HCT116 (cell line): ENCODE measurements around the gene STK11. TPM values are rescaled to one million over a fixed set of nuclear protein-coding genes. Genes with fewer than 3 reads are reported as not detected.

ENCODE experiments used
- ATAC-seq: fragments of 200-7000 bp; cut with Tn5 transposase; 2 replicates; pipeline ENCODE4 v1.9.1; 2020; ENCODE audit warnings: mild to moderate bottlenecking, moderate library complexity
- BruUV-seq: library from RNA; stranded (reverse); fragments of 400-500 nt; replicated peaks from 2 replicates; lab custom pipeline; 2021; lab: Mats Ljungman, UMichigan
- CTCF ChIA-PET: fragments of 300-600 bp; sonication (Branson Sonifier 250); formaldehyde crosslinking; loops from one replicate; lab custom pipeline; 2021; ENCODE audit warnings: antibody characterized with exemption; lab: Charles Lee
- POLR2A ChIA-PET: fragments of 300-600, 350-600 bp; sonication (Branson Sonifier 250); formaldehyde crosslinking; loops from one replicate; lab custom pipeline; 2021; ENCODE audit warnings: antibody characterized with exemption; lab: Charles Lee
- RAD21 ChIA-PET, 2 experiments: fragments of 300-600 bp; sonication (Branson Sonifier 250); formaldehyde crosslinking; loops; one replicate each; lab custom pipeline; 2023; ENCODE audit warnings: low total read pairs in 2 of 2; ENCODE audit not compliant: uncharacterized antibody in 2 of 2, unreplicated experiment in 2 of 2, low non-redundant PET in 1 of 2; lab: Charles Lee
- DNase-seq: peaks from one replicate; pipeline ENCODE4 v3.0.0-alpha.2; 2010; ENCODE audit warnings: low read depth, low spot score
- H2AFZ ChIP-seq: fragments of 200-600 bp; shearing (Covaris generic), sonication (generic); 2 replicates; pipeline ENCODE4 v1.6.1; 2017; ENCODE audit warnings: low read depth, mixed run types, mixed read lengths, antibody characterized with exemption, low read length; ENCODE audit not compliant: poor library complexity, severe bottlenecking
- H3K27ac ChIP-seq: 2 replicates; pipeline ENCODE4 v1.5.1; 2012; ENCODE audit warnings: low read depth, low read length
- H3K27me3 ChIP-seq: fragments of 200-600 bp; sonication (generic); 2 replicates; pipeline ENCODE4 v1.6.1; 2016; ENCODE audit warnings: mixed run types, low read length, mixed read lengths; ENCODE audit not compliant: insufficient read depth
- H3K36me3 ChIP-seq, 2 experiments: fragments of 200-500 bp in 1 of 2; fragments of 200-600 bp in 1 of 2; sonication (Bioruptor generic) in 1 of 2; sonication (generic) in 1 of 2; 2 replicates each; pipeline versions ENCODE4 v1.5.1 to v1.6.1; 2014 to 2016; ENCODE audit warnings: low read length in 2 of 2, inconsistent platforms in 1 of 2, mixed read lengths in 1 of 2, mixed run types in 1 of 2; ENCODE audit not compliant: insufficient read depth in 2 of 2, control insufficient read depth in 1 of 2
- H3K4me1 ChIP-seq, 2 experiments: fragments of 200-600 bp in 1 of 2; sonication (generic) in 1 of 2; 2 replicates each; pipeline versions ENCODE4 v1.5.1 to v1.6.1; 2012 to 2017; ENCODE audit warnings: low read length in 2 of 2, inconsistent platforms in 1 of 2, mild to moderate bottlenecking in 1 of 2, mixed read lengths in 1 of 2, mixed run types in 1 of 2, moderate library complexity in 1 of 2; ENCODE audit not compliant: insufficient read depth in 2 of 2, control insufficient read depth in 1 of 2
- H3K4me2 ChIP-seq: fragments of 200-600 bp; sonication (generic); 2 replicates; pipeline ENCODE4 v1.6.1; 2017; ENCODE audit warnings: mixed run types, low read length, mixed read lengths
- H3K4me3 ChIP-seq, 2 experiments: fragments of 200-600 bp in 1 of 2; sonication (generic) in 1 of 2; replicated peaks in 1 of 2; 2 replicates each; pipeline ENCODE4 v1.5.1; 2011 to 2016; ENCODE audit warnings: low read length in 2 of 2, control low read depth in 1 of 2, low read depth in 1 of 2, mild to moderate bottlenecking in 1 of 2, mixed read lengths in 1 of 2, mixed run types in 1 of 2
- H3K79me2 ChIP-seq: fragments of 200-600 bp; sonication (generic); 2 replicates; pipeline ENCODE4 v1.6.1; 2017; ENCODE audit warnings: mild to moderate bottlenecking, mixed run types, low read length, moderate library complexity, mixed read lengths; ENCODE audit not compliant: insufficient read depth
- H3K9ac ChIP-seq: fragments of 200-600 bp; sonication (generic); 2 replicates; pipeline ENCODE4 v1.6.1; 2016; ENCODE audit warnings: low read length, mixed read lengths
- H3K9me2 ChIP-seq: fragments of 200-600 bp; sonication (generic), shearing (Covaris generic); 2 replicates; pipeline ENCODE4 v1.6.1; 2017; ENCODE audit warnings: mixed run types, mild to moderate bottlenecking, moderate library complexity; ENCODE audit not compliant: insufficient read depth
- H3K9me3 ChIP-seq, 2 experiments: fragments of 200-500 bp in 1 of 2; fragments of 200-600 bp in 1 of 2; sonication (Bioruptor generic) in 1 of 2; sonication (generic) in 1 of 2; 2 replicates each; pipeline ENCODE4 v1.6.1; 2014 to 2017; ENCODE audit warnings: low read length in 2 of 2, mixed read lengths in 2 of 2, inconsistent platforms in 1 of 2, low read depth in 1 of 2, mild to moderate bottlenecking in 1 of 2, mixed run types in 1 of 2, moderate library complexity in 1 of 2; ENCODE audit not compliant: control insufficient read depth in 1 of 2, insufficient read depth in 1 of 2
- H4K20me1 ChIP-seq: fragments of 200-600 bp; sonication (generic), shearing (Covaris generic); 2 replicates; pipeline ENCODE4 v1.6.1; 2017; ENCODE audit warnings: mixed run types, mild to moderate bottlenecking, moderate library complexity; ENCODE audit not compliant: insufficient read depth
- CBX3 ChIP-seq: IDR thresholded peaks from 2 replicates; pipeline ENCODE4 v1.6.1; 2012; ENCODE audit warnings: low read depth
- ELF1 ChIP-seq: IDR thresholded peaks from 2 replicates; pipeline ENCODE4 v1.6.1; 2012; ENCODE audit warnings: low read depth, borderline replicate concordance
- EZH2 ChIP-seq: fragments of 200-600 bp; sonication (generic); IDR thresholded peaks from 2 replicates; pipeline ENCODE4 v1.6.1; 2017; ENCODE audit warnings: antibody characterized with exemption, mixed run types
- MAX ChIP-seq: IDR thresholded peaks from 2 replicates; pipeline ENCODE4 v1.6.1; 2012
- POLR2A ChIP-seq: IDR thresholded peaks from 2 replicates; pipeline ENCODE4 v1.7.0; 2011; ENCODE audit warnings: borderline replicate concordance; ENCODE audit not compliant: insufficient read depth, insufficient read length; ENCODE audit errors: extremely low read depth
- RAD21 ChIP-seq: IDR thresholded peaks from 2 replicates; pipeline ENCODE4 v1.6.1; 2012; ENCODE audit warnings: low read depth, mild to moderate bottlenecking
- TCF7L2 ChIP-seq: IDR thresholded peaks from 2 replicates; pipeline ENCODE4 v1.7.0; 2011; ENCODE audit warnings: borderline replicate concordance, inconsistent platforms; ENCODE audit not compliant: insufficient read depth, insufficient read length; ENCODE audit errors: extremely low read depth
- ZBTB33 ChIP-seq: IDR thresholded peaks from 2 replicates; pipeline ENCODE4 v1.6.1; 2011; ENCODE audit warnings: mild to moderate bottlenecking, low read length, moderate library complexity; ENCODE audit not compliant: insufficient replicate concordance; ENCODE audit errors: extremely low read depth
- ZFX ChIP-seq: fragments of 450-650 bp; IDR thresholded peaks from 2 replicates; pipeline ENCODE4 v1.6.1; 2017
- ZNF274 ChIP-seq: fragments of 200-500 bp; sonication (Bioruptor generic); IDR thresholded peaks from 2 replicates; pipeline ENCODE4 v1.6.1; 2014; ENCODE audit warnings: mild to moderate bottlenecking, low read depth, low read length, inconsistent platforms
- intact Hi-C: fragments of 100-400 bp; cut with micrococcal nuclease; formaldehyde crosslinking; loops from 2 replicates; pipeline ENCODE4 v1.10.0; 2022
- total RNA-seq: library from RNA; stranded (reverse); gene quantifications from one replicate; pipeline ENCODE4 v1.2.1, GENCODE V29; 2021; ENCODE audit not compliant: unreplicated experiment

Gene STK11
- total RNA-seq, 1 experiment from 2014 or later: 86.9 TPM

- ATAC-seq (no peak), DNase-seq (no peak)
- ChIA-PET CTCF (interaction anchor here (0.5 kb wide), 1 partner anchor 105 kb away, joined by 6 read pairs; no protein-coding TSS in a partner anchor), POLR2A (no interaction called here), RAD21 (no interaction called here)
- no peaks in the 10 kb centered on the region for H4K20me1 ChIP-seq
- H3K4me3 ChIP-seq: no peak overlapping the region
- no peak overlapping the region; the same call in 1 of the 2 replicates for H3K27ac ChIP-seq
- peaks cover 3 to 17% of the 10 kb centered on the region in 2 experiments; a peak in 2 of 4 replicates for H3K36me3 ChIP-seq
- TF ChIP-seq POLR2A (no peak), MAX (no peak), EZH2 (no peak), CBX3 (no peak), ZFX (no peak), ELF1 (no peak), ZNF274 (no peak), RAD21 (no peak), ZBTB33 (no peak), TCF7L2 (no peak)
- H3K4me1 ChIP-seq: peaks cover 29 to 51% of the 10 kb centered on the region in 2 experiments
- 0 out of 2 replicates have a peak overlapping the region, but pooled peaks have one; percentile 40 for H3K9ac ChIP-seq
- H3K9me3 ChIP-seq: no peaks in the 10 kb centered on the region
- intact Hi-C loops: no loop called here
- H3K79me2 ChIP-seq: peaks cover 92% of the 10 kb centered on the region
- H2AFZ ChIP-seq: no peak overlapping the region
- no peaks in the 10 kb centered on the region for H3K27me3 ChIP-seq
- BruUV-seq: no TSS peak
- H3K4me2 ChIP-seq: no peak overlapping the region
- H3K9me2 ChIP-seq: no peaks in the 10 kb centered on the region
Observed at GRCh38 chr19:1167687-1168571, 37.6 kb upstream of the STK11 start.
